GM23248 (cell line): ENCODE results near the gene GLUL.

Experiments
- EZH2 ChIP-seq: fragments of 200-600 bp; sonication (generic); IDR thresholded peaks from 2 replicates; pipeline ENCODE4 v1.6.1; 2018; ENCODE audit warnings: antibody characterized with exemption, mild to moderate bottlenecking; ENCODE audit not compliant: insufficient read depth, poor library complexity, severe bottlenecking
- EZH2phosphoT487 ChIP-seq: fragments of 200-600 bp; sonication (generic); IDR thresholded peaks from 2 replicates; pipeline ENCODE4 v1.6.1; 2018; ENCODE audit warnings: antibody characterized with exemption, moderate library complexity, mild to moderate bottlenecking, low read depth; ENCODE audit not compliant: insufficient read depth

- TF ChIP-seq EZH2, result no peak
- no peak for TF ChIP-seq EZH2phosphoT487
Observed at GRCh38 chr1:182388392-182389134, 3.0 kb downstream of the GLUL start.
